K562 (cell line): Measurements from ENCODE around the gene SF3A2. TPM values are rescaled to one million over a fixed set of nuclear protein-coding genes. Genes with fewer than 3 reads are reported as not detected.

Source experiments
- CCNT2 ChIP-seq: IDR thresholded peaks from 2 replicates; pipeline ENCODE4 v1.6.1; 2011; ENCODE audit warnings: borderline replicate concordance, low read depth, mild to moderate bottlenecking, moderate library complexity, mixed read lengths, low read length; ENCODE audit not compliant: insufficient read length; ENCODE audit errors: extremely low read depth
- FOXA1 ChIP-seq: fragments of 450-650 bp; IDR thresholded peaks from 2 replicates; pipeline ENCODE4 v1.6.1; 2016; ENCODE audit warnings: mild to moderate bottlenecking, borderline replicate concordance
- GTF2F1 ChIP-seq: IDR thresholded peaks from 2 replicates; pipeline ENCODE4 v1.6.1; 2011; ENCODE audit warnings: low read depth, low read length, improper control_type of control experiment
- MTA2 ChIP-seq: fragments of 450-650 bp; IDR thresholded peaks from 2 replicates; pipeline ENCODE4 v1.6.1; 2016; ENCODE audit warnings: low read depth
- NKRF ChIP-seq: fragments of 450-650 bp; IDR thresholded peaks from 2 replicates; pipeline ENCODE4 v1.6.1; 2016; ENCODE audit warnings: borderline replicate concordance
- ZBTB33 ChIP-seq: sonication (generic); formaldehyde crosslinking; IDR thresholded peaks from 2 replicates; pipeline ENCODE4 v1.8.1; 2023; ENCODE audit warnings: mild to moderate bottlenecking, missing genetic modification reagents
- ZFP91 ChIP-seq: sonication (generic); formaldehyde crosslinking; IDR thresholded peaks from 2 replicates; pipeline ENCODE4 v1.8.0; 2022; ENCODE audit warnings: mild to moderate bottlenecking, missing genetic modification reagents
- ZNF184 ChIP-seq: sonication (generic); formaldehyde crosslinking; IDR thresholded peaks from 2 replicates; pipeline ENCODE4 v1.5.0; 2020; ENCODE audit warnings: missing genetic modification reagents
- ZSCAN29 ChIP-seq: fragments of 450-650 bp; IDR thresholded peaks from 2 replicates; pipeline ENCODE4 v1.6.1; 2017
- polyA plus RNA-seq, 8 experiments: library from polyadenylated mRNA; depleted of rRNA in 4 of 8; stranded (reverse) in 5 of 8; unstranded in 3 of 8; fragments of >200 nt; fragmentation: Nextera tagmentation in 2 of 8; fragmentation: Illumina TruSeq in 1 of 8; extraction: Ambion mirVana in 2 of 8; extraction: Trizol in 1 of 8; gene quantifications; 2 replicates each; pipeline versions ENCODE4 v1.2.1 to v1.2.3, GENCODE V29; 2011 to 2014; ENCODE audit warnings: inconsistent platforms in 1 of 8, missing spikeins in 1 of 8
- total RNA-seq, 7 experiments: library from RNA; depleted of rRNA in 6 of 7; stranded (reverse); fragments of >200 nt in 6 of 7; fragmentation: Illumina TruSeq in 2 of 7; extraction: Trizol in 2 of 7; gene quantifications; 2 replicates each; pipeline versions ENCODE4 v1.2.1 to v1.2.3, GENCODE V29; 2011 to 2021; ENCODE audit warnings: low replicate concordance in 1 of 7

SF3A2 gene
- total and polyA plus RNA-seq, 9 of the 15 experiments (the other 6 are each of a cell fraction or from before 2014, with no cell fraction given) = 0.17 to 194 (median 22.8) TPM

- TF ChIP-seq NKRF = no peak
- TF ChIP-seq ZFP91 (CRISPR knock-in tag) = no peak
- no peak for TF ChIP-seq FOXA1
- no peak for TF ChIP-seq MTA2
- TF ChIP-seq ZSCAN29 = no peak
- peak; percentile 21 for TF ChIP-seq CCNT2
- TF ChIP-seq ZBTB33 (CRISPR knock-in tag) = peak; percentile 94
- no peak for TF ChIP-seq ZNF184 (CRISPR knock-in tag)
- no peak for TF ChIP-seq GTF2F1
- TF ChIP-seq, all 486 proteins: peak for 5
Measured at GRCh38 chr19:2228157-2229030, 8.2 kb upstream of the SF3A2 start (continued).
